Medulla oblongata (tissue), 1 donor: Measurements from ENCODE around the gene NME1.

Source experiments
- DNase-seq: peaks from one replicate; pipeline ENCODE4 v3.0.0-alpha.2; 2015; ENCODE audit errors: extremely low spot score

The NME1 gene

GRCh38 chr17:51189162-51189561 is 35.8 kb downstream of the NME1 start:
- DNase-seq, result no peak

- no peak for DNase-seq
Measured at GRCh38 chr17:51189628-51190027, 36.3 kb downstream of the NME1 start.

- no peak for DNase-seq
Measured at GRCh38 chr17:51191895-51192294, 38.5 kb downstream of the NME1 start.

GRCh38 chr17:51197754-51198153 is 44.4 kb downstream of the NME1 start:
- DNase-seq, result no peak

- no peak for DNase-seq
Measured at GRCh38 chr17:51200295-51200694, 46.9 kb downstream of the NME1 start.

GRCh38 chr17:51200846-51201245 is 47.5 kb downstream of the NME1 start:
- no peak for DNase-seq

GRCh38 chr17:51203838-51204237 is 50.5 kb downstream of the NME1 start:
- no peak for DNase-seq
